SK-N-SH (cell line): Measurements from ENCODE around the gene AKR1C4. TPM values are rescaled to one million over a fixed set of nuclear protein-coding genes. Genes with fewer than 3 reads are reported as not detected.

ENCODE experiments used
- CTCF ChIA-PET: fragments of 300-600, 350-600 bp; formaldehyde crosslinking; extraction: SDS; loops from one replicate; lab custom pipeline; 2021; lab: Yijun Ruan, JAX
- POLR2A ChIA-PET: fragments of 350-600 bp; sonication (Branson Sonifier 250); formaldehyde crosslinking; extraction: SDS; loops from one replicate; lab custom pipeline; 2020; ENCODE audit warnings: antibody characterized with exemption, inconsistent platforms; lab: Yijun Ruan, JAX
- DNase-seq: peaks from one replicate; pipeline ENCODE4 v3.0.0; 2012
- H2AFZ ChIP-seq: fragments of 200-600 bp; sonication (generic); 2 replicates; pipeline ENCODE4 v1.8.1; 2016; ENCODE audit warnings: antibody characterized with exemption, mild to moderate bottlenecking, low read depth
- H3F3A ChIP-seq: fragments of 200-600 bp; sonication (generic); replicated peaks from 2 replicates; pipeline ENCODE3; 2016; ENCODE audit warnings: antibody characterized with exemption, mild to moderate bottlenecking; ENCODE audit not compliant: insufficient read depth
- H3K27ac ChIP-seq, 2 experiments: fragments of 200-500 bp in 1 of 2; fragments of 200-600 bp in 1 of 2; sonication (Bioruptor generic) in 1 of 2; sonication (generic), shearing (Covaris generic) in 1 of 2; 2 replicates each; pipeline versions ENCODE4 v1.5.1 to v1.6.1; 2014 to 2016; ENCODE audit warnings: low read depth in 2 of 2, inconsistent platforms in 1 of 2, low read length in 1 of 2, mild to moderate bottlenecking in 1 of 2, mixed read lengths in 1 of 2
- H3K27me3 ChIP-seq: fragments of 200-600 bp; sonication (generic), shearing (Covaris generic); 2 replicates; pipeline ENCODE4 v1.6.1; 2016; ENCODE audit warnings: mixed run types; ENCODE audit not compliant: insufficient read depth
- H3K36me3 ChIP-seq, 2 experiments: fragments of 200-500 bp in 1 of 2; fragments of 200-600 bp in 1 of 2; sonication (Bioruptor generic) in 1 of 2; sonication (generic) in 1 of 2; replicated peaks in 1 of 2; 2 replicates each; pipeline versions ENCODE3 to v1.5.1; 2014 to 2016; ENCODE audit warnings: low read length in 1 of 2, mild to moderate bottlenecking in 1 of 2; ENCODE audit not compliant: insufficient read depth in 2 of 2, control insufficient read depth in 1 of 2
- H3K4me1 ChIP-seq, 2 experiments: fragments of 200-500 bp in 1 of 2; fragments of 200-600 bp in 1 of 2; sonication (Bioruptor generic) in 1 of 2; sonication (generic), shearing (Covaris generic) in 1 of 2; 2 replicates each; pipeline versions ENCODE4 v1.5.1 to v1.6.1; 2014 to 2016; ENCODE audit warnings: low read depth in 1 of 2, low read length in 1 of 2, mixed run types in 1 of 2; ENCODE audit not compliant: insufficient read depth in 2 of 2, control insufficient read depth in 1 of 2
- H3K4me2 ChIP-seq: fragments of 200-600 bp; sonication (generic), shearing (Covaris generic); 2 replicates; pipeline ENCODE4 v1.6.1; 2017; ENCODE audit warnings: mixed run types
- H3K4me3 ChIP-seq, 2 experiments: fragments of 200-500 bp in 1 of 2; fragments of 200-600 bp in 1 of 2; sonication (Bioruptor generic) in 1 of 2; sonication (generic), shearing (Covaris generic) in 1 of 2; 2 replicates each; pipeline versions ENCODE4 v1.5.1 to v1.8.1; 2014 to 2016; ENCODE audit warnings: low read depth in 2 of 2, inconsistent platforms in 1 of 2, low read length in 1 of 2, mild to moderate bottlenecking in 1 of 2, mixed read lengths in 1 of 2, moderate library complexity in 1 of 2
- H3K79me2 ChIP-seq: fragments of 200-600 bp; sonication (generic); 2 replicates; pipeline ENCODE4 v1.8.1; 2017; ENCODE audit warnings: mild to moderate bottlenecking; ENCODE audit not compliant: insufficient read depth
- H3K9ac ChIP-seq: fragments of 200-600 bp; sonication (generic); 2 replicates; pipeline ENCODE4 v1.6.1; 2017; ENCODE audit warnings: mixed run types
- H3K9me2 ChIP-seq: fragments of 200-600 bp; sonication (generic); 2 replicates; pipeline ENCODE4 v1.6.1; 2017; ENCODE audit warnings: mixed run types
- H3K9me3 ChIP-seq: fragments of 200-600 bp; sonication (generic); 2 replicates; pipeline ENCODE4 v1.6.1; 2017; ENCODE audit warnings: mixed run types, mild to moderate bottlenecking, moderate library complexity
- H4K20me1 ChIP-seq: fragments of 200-600 bp; sonication (generic); 2 replicates; pipeline ENCODE4 v1.6.1; 2017; ENCODE audit warnings: mild to moderate bottlenecking, mixed run types; ENCODE audit not compliant: insufficient read depth
- CHD2 ChIP-seq: fragments of 150-350 bp; IDR thresholded peaks from 2 replicates; pipeline ENCODE4 v1.6.1; 2018; ENCODE audit warnings: low read length; ENCODE audit not compliant: partially characterized antibody
- EZH2phosphoT487 ChIP-seq: fragments of 200-600 bp; sonication (generic); IDR thresholded peaks from 2 replicates; pipeline ENCODE4 v1.6.1; 2017; ENCODE audit warnings: low read depth, mixed run types, mild to moderate bottlenecking, antibody characterized with exemption, moderate library complexity, borderline replicate concordance
- FOSL2 ChIP-seq: IDR thresholded peaks from 2 replicates; pipeline ENCODE4 v1.4.0; 2012; ENCODE audit warnings: low read depth, mild to moderate bottlenecking, moderate library complexity, borderline replicate concordance
- NFIC ChIP-seq: IDR thresholded peaks from 2 replicates; pipeline ENCODE4 v1.4.0; 2012; ENCODE audit warnings: borderline replicate concordance
- NRF1 ChIP-seq: IDR thresholded peaks from 2 replicates; pipeline ENCODE4 v1.6.1; 2012; ENCODE audit warnings: low read depth, mild to moderate bottlenecking, low read length
- POLR2AphosphoS5 ChIP-seq: IDR thresholded peaks from 2 replicates; pipeline ENCODE4 v1.6.1; 2012; ENCODE audit warnings: low read depth, low read length
- RAD21 ChIP-seq: IDR thresholded peaks from 2 replicates; pipeline ENCODE4 v1.6.1; 2012; ENCODE audit warnings: mild to moderate bottlenecking, low read length
- RFX5 ChIP-seq: IDR thresholded peaks from 2 replicates; pipeline ENCODE4 v1.6.1; 2012; ENCODE audit warnings: mild to moderate bottlenecking, improper control_type of control experiment, low read length
- SIN3A ChIP-seq: IDR thresholded peaks from 2 replicates; pipeline ENCODE4 v1.6.1; 2012; ENCODE audit warnings: low read depth, mild to moderate bottlenecking, low read length, moderate library complexity, borderline replicate concordance
- TAF1 ChIP-seq: IDR thresholded peaks from 2 replicates; pipeline ENCODE4 v1.6.1; 2012; ENCODE audit warnings: low read depth, mild to moderate bottlenecking, low read length, moderate library complexity, borderline replicate concordance
- TEAD4 ChIP-seq: IDR thresholded peaks from 2 replicates; pipeline ENCODE4 v1.4.0; 2012; ENCODE audit warnings: mild to moderate bottlenecking, borderline replicate concordance; ENCODE audit not compliant: insufficient read depth
- USF1 ChIP-seq: IDR thresholded peaks from 2 replicates; pipeline ENCODE4 v1.4.0; 2012; ENCODE audit warnings: low read depth, borderline replicate concordance
- YY1 ChIP-seq: IDR thresholded peaks from 2 replicates; pipeline ENCODE4 v1.4.0; 2012; ENCODE audit warnings: low read depth, mild to moderate bottlenecking
- ZBTB33 ChIP-seq: IDR thresholded peaks from 2 replicates; pipeline ENCODE4 v1.4.0; 2012; ENCODE audit warnings: low read depth, borderline replicate concordance
- WGBS: methylation state at CpG from one replicate; pipeline ENCODE4 v1.1.6; 2017; ENCODE audit warnings: low lambda C conversion rate; 5-methylcytosine and 5-hydroxymethylcytosine counted together
- polyA plus RNA-seq, 3 experiments: library from polyadenylated mRNA; depleted of rRNA; stranded (reverse); fragments of >200 nt; gene quantifications; 2 replicates each; pipeline ENCODE4 v1.2.3, GENCODE V29; 2012

The AKR1C4 gene
- polyA plus RNA-seq, 1 of the 3 experiments (the other 2 are of a cell fraction), result not detected

- Histone ChIP-seq H3K36me3 (no peaks in the 10 kb centered on the region), H3F3A (no peaks in the 10 kb centered on the region), H4K20me1 (no peaks in the 10 kb centered on the region), H3K4me3 (no peak overlapping the region), H3K4me2 (no peak overlapping the region), H3K9ac (no peak overlapping the region), H3K27me3 (no peaks in the 10 kb centered on the region; the same call in 1 of the 2 replicates), H3K79me2 (no peaks in the 10 kb centered on the region), H3K9me2 (no peaks in the 10 kb centered on the region), H3K27ac (no peak overlapping the region), H2AFZ (no peak overlapping the region), H3K4me1 (no peaks in the 10 kb centered on the region), H3K9me3 (no peaks in the 10 kb centered on the region)
- TF ChIP-seq EZH2phosphoT487, result no peak
- no peak for TF ChIP-seq YY1
- TF ChIP-seq FOSL2, result no peak
- no peak for TF ChIP-seq ZBTB33
- no peak for TF ChIP-seq RFX5
- TF ChIP-seq TEAD4, result no peak
- TF ChIP-seq USF1, result no peak
- 14% methylated on average over 1 of the region's 1 CpG for WGBS
- ChIA-PET POLR2A (no interaction called here), CTCF (no interaction called here)
- DNase-seq, result no peak
Measured at GRCh38 chr10:5243521-5243987, 46.9 kb downstream of the AKR1C4 start.

- POLR2A ChIA-PET, result no interaction called here
- H3K4me3 ChIP-seq, result no peak overlapping the region
- H3K36me3 ChIP-seq, result no peaks in the 10 kb centered on the region
- no peaks in the 10 kb centered on the region for H3K9me3 ChIP-seq
- H3K9ac ChIP-seq, result no peak overlapping the region
- H3K27ac ChIP-seq, result no peak overlapping the region
- H2AFZ ChIP-seq, result no peak overlapping the region
- CTCF ChIA-PET, result no interaction called here
- no peak overlapping the region for H3K4me2 ChIP-seq
- H3K9me2 ChIP-seq, result no peaks in the 10 kb centered on the region
- no peaks in the 10 kb centered on the region for H3K79me2 ChIP-seq
- no peak for DNase-seq
- 24% methylated on average over 6 of the region's 8 CpGs for WGBS
- H3K27me3 ChIP-seq, result no peaks in the 10 kb centered on the region; the same call in 1 of the 2 replicates
- no peaks in the 10 kb centered on the region for H3F3A ChIP-seq
- no peaks in the 10 kb centered on the region for H3K4me1 ChIP-seq
- H4K20me1 ChIP-seq, result no peaks in the 10 kb centered on the region
- TF ChIP-seq USF1 (no peak), ZBTB33 (no peak), SIN3A (no peak), NFIC (no peak), RAD21 (no peak), RFX5 (no peak), FOSL2 (no peak), POLR2AphosphoS5 (no peak), NRF1 (no peak), CHD2 (no peak), TAF1 (no peak), YY1 (no peak)
Measured at GRCh38 chr10:5252177-5253037, 55.8 kb downstream of the AKR1C4 start.
